Measurements from ENCODE around the gene ID3.

The ID3 gene

DNA sequence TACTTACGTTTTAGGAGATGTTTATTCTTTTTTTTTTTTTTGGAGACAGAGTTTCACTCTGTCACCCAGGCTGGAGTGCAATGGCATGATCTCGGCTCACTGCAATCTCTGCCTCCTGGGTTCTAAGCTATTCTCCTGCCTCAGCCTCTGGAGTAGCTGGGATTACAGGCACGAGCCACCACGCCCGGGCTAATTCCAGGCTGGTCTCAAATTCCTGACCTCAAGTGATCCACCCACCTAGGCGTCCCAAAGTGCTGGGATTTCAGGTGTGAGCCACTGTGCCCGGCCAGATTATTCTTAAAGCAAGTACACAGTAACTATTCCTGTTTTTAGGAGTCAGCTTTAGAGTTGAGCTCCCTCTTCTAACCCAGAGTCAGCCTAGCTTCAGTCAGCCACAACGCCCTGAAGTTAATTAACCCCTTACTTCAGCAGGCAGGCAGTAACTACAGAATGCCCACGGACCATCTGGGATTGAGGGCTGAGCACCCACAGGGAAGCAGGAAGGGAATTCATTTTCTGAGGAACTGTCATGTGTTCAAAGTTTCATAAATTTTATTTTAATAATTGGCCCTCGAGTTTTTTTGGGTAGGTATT, 5.3 kb upstream of the ID3 start:
- TF ChIP-seq Cebpa-rat (IDR thresholded peaks at IDR 0.05): no peak
- Histone ChIP-seq H3K27ac (no peak overlapping the region; a peak in 1 of 22 replicates), H3K9me3 (replicated peaks in 1 of 11) (no peaks in the 10 kb centered on the region), H3K9ac (peak overlapping the region in 1 of 11 experiments; percentile 11; a peak in 1 of 22 replicates), H3K36me3 (no peaks in the 10 kb centered on the region), H3K4me2 (peak overlapping the region in 8 of 11 experiments; percentile 4 to 99 (median 95); a peak in 6 of 22 replicates), H3K4me3 (no peak overlapping the region), H3K4me1 (peaks cover 81 to 95% (median 92%) of the 10 kb centered on the region in 10 experiments), H4K20me1 (no peaks in the 10 kb centered on the region), H3K27me3 (peaks cover 0 to 5% (median 0%) of the 10 kb centered on the region in 11 experiments; a peak in 2 of 22 replicates)

GRCh38 chr1:23563755-23564374, 4.6 kb upstream of the ID3 start:
- Histone ChIP-seq H4K20me1 (peaks cover 2 to 4% (median 4%) of the 10 kb centered on the region in 11 experiments; a peak in 18 of 22 replicates), H3K27me3 (peaks cover 0 to 4% (median 0%) of the 10 kb centered on the region in 11 experiments; a peak in 2 of 22 replicates), H3K4me2 (peak overlapping the region; percentile 83 to 98 (median 92); a peak in 21 of 22 replicates), H3K4me3 (no peak overlapping the region), H3K36me3 (no peaks in the 10 kb centered on the region; a peak in 1 of 22 replicates), H3K9me3 (replicated peaks in 1 of 11) (no peaks in the 10 kb centered on the region), H3K27ac (peak overlapping the region in 4 of 11 experiments; percentile 88 to 96 (median 90); a peak in 5 of 22 replicates), H3K9ac (peak overlapping the region in 2 of 11 experiments; percentile 48 to 68; a peak in 1 of 22 replicates), H3K4me1 (peaks cover 79 to 89% (median 87%) of the 10 kb centered on the region in 10 experiments)
- TF ChIP-seq Cebpa-rat (IDR thresholded peaks at IDR 0.05): no peak

GRCh38 chr1:23563003-23563402, 3.7 kb upstream of the ID3 start:
- Histone ChIP-seq H3K9me3 (replicated peaks in 1 of 11) (no peaks in the 10 kb centered on the region), H3K4me3 (no peak overlapping the region; a peak in 1 of 20 replicates), H3K4me1 (peaks cover 72 to 87% (median 80%) of the 10 kb centered on the region in 10 experiments), H3K36me3 (peaks cover 0 to 8% (median 4%) of the 10 kb centered on the region in 11 experiments; a peak in 8 of 22 replicates), H3K9ac (peak overlapping the region; percentile 30 to 87 (median 68); a peak in 18 of 22 replicates), H3K27ac (peak overlapping the region in 10 of 11 experiments; percentile 35 to 96 (median 91); a peak in 18 of 22 replicates), H4K20me1 (peaks cover 11 to 13% (median 13%) of the 10 kb centered on the region in 11 experiments; a peak in 20 of 22 replicates), H3K4me2 (peak overlapping the region; percentile 83 to 98 (median 92)), H3K27me3 (no peaks in the 10 kb centered on the region)
- TF ChIP-seq Cebpa-rat (IDR thresholded peaks at IDR 0.05): no peak

GRCh38 chr1:23562137-23562876, 3.0 kb upstream of the ID3 start:
- Histone ChIP-seq H3K4me3 (peak overlapping the region in 4 of 10 experiments; percentile 3 to 37 (median 9); a peak in 7 of 20 replicates), H3K27me3 (no peaks in the 10 kb centered on the region), H4K20me1 (peaks cover 14 to 20% (median 19%) of the 10 kb centered on the region in 11 experiments; a peak in 20 of 22 replicates), H3K4me1 (peaks cover 71 to 88% (median 77%) of the 10 kb centered on the region in 10 experiments), H3K9me3 (replicated peaks in 1 of 11) (no peaks in the 10 kb centered on the region), H3K4me2 (peak overlapping the region; percentile 83 to 98 (median 92)), H3K27ac (peak overlapping the region; percentile 46 to 96 (median 91)), H3K36me3 (peaks cover 0 to 15% (median 9%) of the 10 kb centered on the region in 11 experiments; a peak in 10 of 22 replicates), H3K9ac (peak overlapping the region; percentile 30 to 87 (median 68))
- TF ChIP-seq Cebpa-rat (IDR thresholded peaks at IDR 0.05): no peak

GRCh38 chr1:23561813-23562100, 2.5 kb upstream of the ID3 start:
- peak overlapping the region; percentile 30 to 90 (median 74); a peak in 21 of 22 replicates for H3K9ac ChIP-seq
- H3K27ac ChIP-seq: peak overlapping the region; percentile 46 to 96 (median 91)
- peaks cover 0 to 20% (median 10%) of the 10 kb centered on the region in 11 experiments; a peak in 11 of 22 replicates for H3K36me3 ChIP-seq
- no peaks in the 10 kb centered on the region for H3K27me3 ChIP-seq
- no peak for TF ChIP-seq Cebpa-rat (IDR thresholded peaks at IDR 0.05)
- H3K4me2 ChIP-seq: peak overlapping the region; percentile 83 to 98 (median 92)
- H3K4me3 ChIP-seq: peak overlapping the region in 4 of 10 experiments; percentile 3 to 37 (median 9); a peak in 3 of 20 replicates
- H3K4me1 ChIP-seq: peaks cover 71 to 90% (median 78%) of the 10 kb centered on the region in 10 experiments
- peaks cover 14 to 25% (median 25%) of the 10 kb centered on the region in 11 experiments; a peak in 20 of 22 replicates for H4K20me1 ChIP-seq
- no peaks in the 10 kb centered on the region for H3K9me3 ChIP-seq (replicated peaks in 1 of 11)

DNA sequence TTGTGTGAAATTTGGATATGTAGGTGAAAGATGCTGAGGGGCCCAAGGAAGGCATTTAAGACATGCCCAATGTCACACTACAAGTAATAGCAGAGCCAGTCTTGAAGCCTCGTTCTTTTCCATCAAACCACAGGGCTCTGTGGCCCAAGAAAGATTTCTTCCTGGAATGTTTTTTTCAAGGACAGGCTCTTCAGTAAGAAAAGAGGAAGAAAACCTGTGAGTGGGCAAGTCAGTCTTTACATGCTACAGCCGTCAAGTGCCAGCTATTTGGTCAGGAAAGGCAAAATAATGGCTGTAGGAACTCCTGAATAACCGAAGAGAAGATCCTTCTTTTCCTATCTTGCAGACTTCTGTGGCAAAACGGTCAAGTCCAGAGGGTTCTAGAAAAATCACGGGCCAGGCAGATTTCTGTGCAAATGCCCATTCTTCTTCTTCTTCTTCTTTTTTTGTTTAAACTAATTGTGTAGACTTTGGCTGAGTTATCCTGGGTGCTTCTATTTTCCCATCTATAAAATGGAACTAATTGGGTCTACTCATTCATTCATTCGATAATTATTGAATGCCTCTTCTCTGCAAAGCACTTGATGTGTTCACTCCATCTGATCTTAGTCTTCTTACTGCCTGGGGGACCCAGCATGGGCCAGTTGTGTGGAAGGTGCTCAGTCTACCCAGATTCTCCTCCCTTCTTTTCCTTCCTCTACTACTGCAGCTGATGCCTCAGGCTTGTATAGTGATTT, 1.9 kb upstream of the ID3 start:
- Histone ChIP-seq H3K27ac (peak overlapping the region; percentile 46 to 96 (median 91)), H3K4me1 (peaks cover 71 to 90% (median 78%) of the 10 kb centered on the region in 10 experiments), H4K20me1 (peaks cover 14 to 31% (median 27%) of the 10 kb centered on the region in 11 experiments; a peak in 20 of 22 replicates), H3K9ac (peak overlapping the region; percentile 83 to 91 (median 87); a peak in 20 of 22 replicates), H3K27me3 (no peaks in the 10 kb centered on the region), H3K36me3 (peaks cover 0 to 24% (median 10%) of the 10 kb centered on the region in 11 experiments; a peak in 11 of 22 replicates), H3K4me2 (peak overlapping the region; percentile 83 to 98 (median 92)), H3K9me3 (replicated peaks in 1 of 11) (no peaks in the 10 kb centered on the region), H3K4me3 (peak overlapping the region in 2 of 10 experiments; percentile 77 to 85; a peak in 2 of 20 replicates)
- TF ChIP-seq Cebpa-rat (IDR thresholded peaks at IDR 0.05): no peak

DNA sequence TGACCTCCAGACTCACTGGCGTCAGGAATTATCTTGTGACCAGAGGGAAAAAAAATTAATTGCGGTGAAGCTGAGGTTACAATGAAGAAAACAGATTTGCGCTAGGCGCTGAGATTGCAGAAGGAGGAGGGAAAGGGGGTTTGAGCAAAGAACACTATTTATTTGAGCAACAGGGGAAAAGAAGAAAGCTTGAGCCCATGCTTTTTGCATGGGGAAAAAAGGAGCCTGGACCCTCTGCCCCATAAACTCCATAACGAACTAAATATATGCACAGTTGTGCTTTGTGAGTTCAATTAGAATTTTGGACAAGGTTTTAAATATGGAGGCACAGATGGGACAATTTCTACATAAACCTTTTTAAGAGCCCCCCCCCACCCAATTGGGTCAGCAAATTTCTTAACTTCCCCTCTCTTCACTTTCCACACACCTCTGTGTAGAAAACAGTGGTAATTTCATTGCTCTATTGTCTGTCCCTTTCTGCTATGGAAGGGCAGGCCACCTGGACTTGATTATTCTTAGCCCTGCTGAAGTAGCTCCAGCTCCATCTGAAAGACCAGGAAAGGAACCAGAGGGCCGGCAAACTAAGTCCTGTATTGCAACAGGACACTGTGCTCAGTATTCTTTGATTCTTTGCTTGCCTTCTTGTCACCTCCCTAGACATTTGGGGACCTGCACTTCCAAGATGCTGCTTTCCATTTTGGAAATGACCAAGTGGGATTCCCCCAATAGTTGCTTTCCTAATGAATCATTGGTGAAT, 862 bp upstream of the ID3 start:
- peaks cover 14 to 33% (median 27%) of the 10 kb centered on the region in 11 experiments; a peak in 20 of 22 replicates for H4K20me1 ChIP-seq
- H3K27me3 ChIP-seq: no peaks in the 10 kb centered on the region
- peak overlapping the region; percentile 81 to 96 (median 91) for H3K27ac ChIP-seq
- H3K9ac ChIP-seq: peak overlapping the region; percentile 83 to 91 (median 87)
- H3K4me2 ChIP-seq: peak overlapping the region; percentile 83 to 98 (median 92)
- no peaks in the 10 kb centered on the region for H3K9me3 ChIP-seq (replicated peaks in 1 of 11)
- H3K36me3 ChIP-seq: peaks cover 0 to 24% (median 10%) of the 10 kb centered on the region in 11 experiments; a peak in 11 of 22 replicates
- H3K4me3 ChIP-seq: peak overlapping the region; percentile 77 to 97 (median 86)
- H3K4me1 ChIP-seq: peaks cover 72 to 90% (median 79%) of the 10 kb centered on the region in 10 experiments
- TF ChIP-seq Cebpa-rat (IDR thresholded peaks at IDR 0.05): 0 out of 22 replicates have a peak, but pooled peaks of 1 of the 11 experiments have one; percentile 13

All from BLaER1 treated with 17β-estradiol and CSF1 and Interleukin-3, amounts not matched to agents 10 nM and 100 nM (cell line).